ENCODE measurements around the gene MYRF.

DNA sequence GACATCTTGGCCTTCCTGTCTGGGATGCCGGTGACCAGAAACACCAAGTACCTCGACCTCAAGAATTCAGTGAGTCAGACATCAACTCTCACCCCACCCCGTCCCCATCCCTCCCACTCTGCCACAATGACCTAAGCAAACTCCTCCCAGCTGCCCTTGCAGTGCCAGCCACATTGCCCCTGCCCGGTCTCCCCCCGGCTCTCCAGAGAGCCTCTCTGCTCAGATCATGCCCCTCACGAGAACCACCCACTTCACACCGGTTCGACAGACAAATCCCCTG lies 23.6 kb upstream of the MYRF start:
- TF ChIP-seq POLR2AphosphoS5 (IDR thresholded peaks at IDR 0.05; ENCODE audit: borderline replicate concordance, low read depth, low read length) (no peak), EZH2 (IDR thresholded peaks at IDR 0.05) (no peak), FOXP2 (optimal IDR thresholded peaks at IDR 0.05; ENCODE audit: control extremely low read depth, extremely low read length, insufficient read depth) (no peak)

All from SK-N-MC (cell line).